A549 (cell line): ENCODE measurements around the gene ADAMTSL3.

Source experiments
- CTCF ChIP-seq: fragments of >200 bp; sonication (Bioruptor Twin); formaldehyde crosslinking; IDR thresholded peaks from 3 replicates; pipeline ENCODE4 v1.5.1; 2016
- FOSL2 ChIP-seq, 2 experiments: fragments of 450-650 bp in 1 of 2; fragments of >200 bp in 1 of 2; sonication (Bioruptor Twin) in 1 of 2; formaldehyde crosslinking; IDR thresholded peaks; 2 replicates each; pipeline versions ENCODE4 v1.5.0 to v1.6.1; 2016 to 2020; ENCODE audit warnings: mild to moderate bottlenecking in 1 of 2, moderate library complexity in 1 of 2
- JUN ChIP-seq, 2 experiments: fragments of >200 bp; sonication (Bioruptor Twin); formaldehyde crosslinking; IDR thresholded peaks; 2 replicates in 1 of 2; 3 replicates in 1 of 2; pipeline ENCODE4 v1.6.1; 2016 to 2017
- KDM1A ChIP-seq: fragments of 200-600 bp; sonication (generic); IDR thresholded peaks from 2 replicates; pipeline ENCODE4 v1.6.1; 2016; ENCODE audit warnings: low read depth, mild to moderate bottlenecking
- MAX ChIP-seq: IDR thresholded peaks from 2 replicates; pipeline ENCODE4 v1.6.1; 2012
- MAZ ChIP-seq: fragments of 150-350 bp; IDR thresholded peaks from 2 replicates; pipeline ENCODE4 v1.6.1; 2014; ENCODE audit warnings: antibody characterized with exemption, low read depth, low read length, borderline replicate concordance
- NPAS2 ChIP-seq: fragments of 250-450 bp; sonication (Bioruptor Pico); IDR thresholded peaks from 2 replicates; pipeline ENCODE4 v1.8.0; 2022; ENCODE audit warnings: mild to moderate bottlenecking, moderate library complexity, borderline replicate concordance
- NR3C1 ChIP-seq: fragments of >200 bp; sonication (Bioruptor Twin); formaldehyde crosslinking; IDR thresholded peaks from 3 replicates; pipeline ENCODE4 v1.6.1; 2017
- POLR2A ChIP-seq: IDR thresholded peaks from 2 replicates; pipeline ENCODE4 v1.6.1; 2012; ENCODE audit warnings: mild to moderate bottlenecking, low read length
- RAD21 ChIP-seq, 2 experiments: fragments of >200 bp in 1 of 2; sonication (Bioruptor Twin) in 1 of 2; formaldehyde crosslinking in 1 of 2; IDR thresholded peaks in 1 of 2; conservative IDR thresholded peaks in 1 of 2; 2 replicates in 1 of 2; 3 replicates in 1 of 2; pipeline ENCODE4 v1.6.1; 2012 to 2018; ENCODE audit warnings: inconsistent platforms in 1 of 2
- REST ChIP-seq: fragments of 200-600 bp; sonication (generic); IDR thresholded peaks from 2 replicates; pipeline ENCODE4 v1.6.1; 2016; ENCODE audit warnings: antibody characterized with exemption, mild to moderate bottlenecking, moderate library complexity
- USF2 ChIP-seq: fragments of 450-650 bp; IDR thresholded peaks from 2 replicates; pipeline ENCODE4 v1.6.1; 2014; ENCODE audit warnings: antibody characterized with exemption
- ZFP36 ChIP-seq: fragments of 450-650 bp; IDR thresholded peaks from 2 replicates; pipeline ENCODE4 v1.6.1; 2014; ENCODE audit warnings: borderline replicate concordance; ENCODE audit not compliant: partially characterized antibody

- no peak for TF ChIP-seq NPAS2
- no peak for TF ChIP-seq POLR2A
- TF ChIP-seq CTCF, result no peak
- TF ChIP-seq MAX, result no peak
- no peak for TF ChIP-seq MAZ
- TF ChIP-seq ZFP36, result no peak
- no peak for TF ChIP-seq NR3C1
- no peak for TF ChIP-seq FOSL2 (IDR thresholded peaks at IDR 0.05)
- TF ChIP-seq FOSL2 (CRISPR knock-in tag; IDR thresholded peaks at IDR 0.05), result no peak
- no peak for TF ChIP-seq JUN (IDR thresholded peaks at IDR 0.05)
- no peak for TF ChIP-seq USF2
- TF ChIP-seq REST, result no peak
- no peak for TF ChIP-seq RAD21 (conservative IDR thresholded peaks at IDR 0.05 in 1 of 2, IDR thresholded peaks at IDR 0.05 in 1 of 2)
- TF ChIP-seq KDM1A, result no peak
These were observed 28.7 kb downstream of the ADAMTSL3 start for GRCh38 chr15:83682476-83683088.
